Measurements from ENCODE around the gene CCT5.

Gene CCT5

DNA sequence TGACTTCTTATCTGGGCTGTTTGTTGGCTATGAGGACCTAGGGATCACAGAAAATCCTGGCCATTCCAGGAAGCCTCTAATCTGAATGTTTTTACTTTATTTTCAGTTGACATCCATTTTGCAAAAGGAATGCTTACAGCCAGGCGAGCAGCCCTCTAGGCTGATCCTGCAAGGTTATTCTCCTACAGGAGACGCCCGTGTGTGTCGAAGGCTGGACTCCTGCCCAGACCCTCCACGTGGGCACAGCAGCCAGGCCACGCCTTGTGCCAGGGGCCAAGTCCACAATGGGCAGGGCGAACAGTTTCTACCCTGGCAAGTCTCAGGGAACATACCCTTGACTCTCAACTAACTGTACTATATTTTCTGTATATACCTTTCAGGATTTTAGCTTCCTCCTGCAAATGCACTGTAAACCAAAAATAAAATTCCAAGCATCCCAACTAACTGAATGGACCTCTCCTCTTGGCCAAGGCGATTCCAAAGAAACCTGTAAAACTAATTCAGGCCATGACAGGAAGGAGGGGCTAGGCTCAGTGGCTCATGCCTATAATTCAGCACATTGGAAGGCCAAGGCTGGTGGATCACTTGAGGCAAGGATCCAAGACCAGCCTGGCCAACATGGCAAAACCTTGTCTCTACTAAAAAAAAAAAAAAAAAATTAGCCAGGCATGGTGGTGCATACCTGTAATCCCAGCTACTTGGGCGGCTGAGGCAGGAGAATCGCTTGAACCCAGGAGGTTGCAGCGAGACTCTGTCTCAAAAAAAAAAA is 51.9 kb downstream of the CCT5 start:
- DNase-seq (ENCODE audit: low spot score) = peak; percentile 8

- no peak for DNase-seq (ENCODE audit: low spot score)
These were observed 53.1 kb downstream of the CCT5 start for GRCh38 chr5:10303201-10303600.

GRCh38 chr5:10303699-10304170 is 53.7 kb downstream of the CCT5 start:
- no peak for DNase-seq (ENCODE audit: low spot score)

GRCh38 chr5:10304932-10305331 is 54.9 kb downstream of the CCT5 start:
- DNase-seq (ENCODE audit: low spot score) = no peak

- no peak for DNase-seq (ENCODE audit: low spot score)
These were observed 56.0 kb downstream of the CCT5 start for GRCh38 chr5:10306114-10306513.

- no peak for DNase-seq (ENCODE audit: low spot score)
These were observed 56.7 kb downstream of the CCT5 start for GRCh38 chr5:10306806-10307205.

- DNase-seq (ENCODE audit: low spot score) = peak; percentile 13
These were observed 57.4 kb downstream of the CCT5 start, which contains the start of gene CMBL for GRCh38 chr5:10307206-10308148. Gene CMBL, minus strand, starts transcription at chr5:10307902. Its CDS starts 17,140 bp downstream, at chr5:10290762.

- no peak for DNase-seq (ENCODE audit: low spot score)
These were observed 58.8 kb downstream of the CCT5 start for GRCh38 chr5:10308844-10309243.

DNA sequence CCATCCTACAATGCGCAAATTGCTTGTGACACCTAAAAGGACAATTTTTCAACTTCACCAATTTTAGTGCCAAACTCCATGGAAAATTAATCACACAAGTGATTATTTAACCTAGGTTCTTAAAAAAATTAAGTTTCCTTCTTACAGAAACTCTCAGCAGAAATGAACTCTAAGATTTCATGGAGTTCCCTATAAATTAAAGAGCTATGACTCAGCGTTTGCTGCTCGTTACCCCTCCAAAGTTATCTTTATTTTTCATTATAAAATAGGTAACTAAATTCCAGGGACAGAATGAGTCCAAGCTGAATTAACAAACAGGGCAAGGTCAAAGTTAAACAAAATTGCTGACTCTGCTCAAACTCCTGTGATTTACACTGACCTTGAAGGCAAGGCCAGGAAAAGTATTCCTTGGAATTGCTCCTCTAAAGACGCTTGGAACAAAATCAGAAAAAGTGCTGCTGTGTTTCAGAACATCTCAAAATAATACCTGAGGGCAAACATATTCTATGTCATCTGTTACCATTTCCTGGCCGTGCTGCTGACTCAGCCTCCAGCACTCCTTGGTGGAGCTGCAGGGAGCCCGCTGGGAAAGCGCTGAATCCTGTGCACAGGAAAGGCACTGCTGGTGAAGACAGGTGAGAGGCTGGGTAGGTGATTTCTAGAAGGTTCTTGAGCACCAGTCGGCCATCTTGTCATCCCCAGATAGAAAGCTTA is 60.1 kb downstream of the CCT5 start:
- DNase-seq (ENCODE audit: low spot score) = peak; percentile 47

- peak; percentile 6 for DNase-seq (ENCODE audit: low spot score)
These were observed 60.9 kb downstream of the CCT5 start for GRCh38 chr5:10310835-10311570.

DNA sequence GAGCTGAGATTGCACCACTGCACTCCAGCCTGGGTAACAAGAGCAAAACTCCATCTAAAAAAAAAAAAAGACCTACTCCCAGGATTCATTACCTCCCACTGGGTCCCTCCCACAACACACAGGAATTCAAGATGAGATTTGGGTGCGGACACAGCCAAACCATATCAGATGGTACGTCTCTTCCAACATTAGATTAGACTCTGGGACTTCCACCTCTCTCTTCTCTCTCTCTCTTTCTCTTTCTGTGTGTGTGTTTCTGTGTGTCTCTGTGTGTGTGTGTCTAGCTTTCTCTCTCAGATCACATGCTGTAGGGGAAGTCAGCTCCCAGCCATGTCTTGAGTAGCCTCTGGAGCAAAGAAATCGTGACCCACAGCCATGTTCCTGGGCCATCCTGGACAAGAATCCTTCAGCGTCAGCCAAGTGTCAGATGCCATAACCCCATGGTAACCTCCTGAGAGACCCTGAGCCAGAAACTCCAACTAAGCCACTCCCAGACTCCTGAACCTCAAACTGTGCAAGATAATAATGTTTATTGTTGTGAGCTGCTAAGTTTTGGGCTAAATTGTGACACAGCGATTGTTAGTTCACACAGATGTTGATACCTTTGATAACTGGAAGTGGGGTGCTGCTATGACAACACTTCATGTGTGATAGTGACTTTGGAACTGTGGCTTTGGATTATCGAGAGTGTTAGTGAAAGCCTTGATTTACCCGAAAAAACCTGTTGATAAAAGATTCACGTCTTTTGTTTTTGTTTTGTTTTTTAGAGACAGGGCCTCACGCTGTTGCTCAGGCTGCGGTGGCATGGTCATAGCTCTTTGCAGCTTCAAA is 61.7 kb downstream of the CCT5 start:
- DNase-seq (ENCODE audit: low spot score) = no peak

GRCh38 chr5:10315201-10315600 is 65.1 kb downstream of the CCT5 start:
- DNase-seq (ENCODE audit: low spot score) = no peak
